HUES48 (cell line): Measurements from ENCODE around the gene DCAF6.

Experiments
- H3K27ac ChIP-seq: one replicate; pipeline ENCODE4 v1.7.0; 2013; ENCODE audit warnings: low read depth, low read length, inconsistent platforms
- H3K27me3 ChIP-seq: 2 replicates; pipeline ENCODE4 v1.6.1; 2013; ENCODE audit warnings: mild to moderate bottlenecking, low read length; ENCODE audit not compliant: control insufficient read depth, insufficient read depth
- H3K36me3 ChIP-seq: 2 replicates; pipeline ENCODE4 v1.6.1; 2013; ENCODE audit warnings: low read length; ENCODE audit not compliant: control insufficient read depth, insufficient read depth
- H3K4me1 ChIP-seq: 2 replicates; pipeline ENCODE4 v1.6.1; 2013; ENCODE audit warnings: mild to moderate bottlenecking, low read length; ENCODE audit not compliant: control insufficient read depth, insufficient read depth
- H3K4me3 ChIP-seq: 2 replicates; pipeline ENCODE4 v1.5.1; 2013; ENCODE audit warnings: mild to moderate bottlenecking, low read depth, low read length
- H3K9ac ChIP-seq: 2 replicates; pipeline ENCODE4 v1.6.1; 2013; ENCODE audit warnings: mild to moderate bottlenecking, low read depth, low read length, moderate library complexity
- H3K9me3 ChIP-seq: 2 replicates; pipeline ENCODE4 v1.6.1; 2013; ENCODE audit warnings: low read length; ENCODE audit not compliant: control insufficient read depth, insufficient read depth

The DCAF6 gene

GRCh38 chr1:168102487-168102886 is 166.0 kb downstream of the DCAF6 start:
- H3K27me3 ChIP-seq: no peaks in the 10 kb centered on the region
- H3K9ac ChIP-seq: no peak overlapping the region
- H3K27ac ChIP-seq: no peak overlapping the region
- no peaks in the 10 kb centered on the region for H3K9me3 ChIP-seq
- no peak overlapping the region for H3K4me3 ChIP-seq
- peaks cover 14% of the 10 kb centered on the region; the same call in 1 of the 2 replicates for H3K36me3 ChIP-seq
- H3K4me1 ChIP-seq: no peaks in the 10 kb centered on the region

GRCh38 chr1:168104535-168104934 is 168.1 kb downstream of the DCAF6 start:
- Histone ChIP-seq H3K9ac (no peak overlapping the region), H3K27me3 (no peaks in the 10 kb centered on the region), H3K36me3 (peaks cover 10% of the 10 kb centered on the region; the same call in 1 of the 2 replicates), H3K4me1 (peaks cover 6% of the 10 kb centered on the region), H3K27ac (no peak overlapping the region), H3K4me3 (no peak overlapping the region), H3K9me3 (no peaks in the 10 kb centered on the region)

- H3K9ac ChIP-seq: no peak overlapping the region
- H3K27ac ChIP-seq: no peak overlapping the region
- H3K27me3 ChIP-seq: no peaks in the 10 kb centered on the region
- peaks cover 7% of the 10 kb centered on the region for H3K4me1 ChIP-seq
- peaks cover 10% of the 10 kb centered on the region; the same call in 1 of the 2 replicates for H3K36me3 ChIP-seq
- no peaks in the 10 kb centered on the region for H3K9me3 ChIP-seq
- no peak overlapping the region for H3K4me3 ChIP-seq
Observed at GRCh38 chr1:168105846-168106245, 169.4 kb downstream of the DCAF6 start.

GRCh38 chr1:168106274-168106673 is 169.8 kb downstream of the DCAF6 start:
- no peak overlapping the region for H3K4me3 ChIP-seq
- H3K27me3 ChIP-seq: no peaks in the 10 kb centered on the region
- no peak overlapping the region for H3K9ac ChIP-seq
- H3K9me3 ChIP-seq: no peaks in the 10 kb centered on the region
- H3K36me3 ChIP-seq: peaks cover 10% of the 10 kb centered on the region; the same call in 1 of the 2 replicates
- peaks cover 11% of the 10 kb centered on the region for H3K4me1 ChIP-seq
- no peak overlapping the region for H3K27ac ChIP-seq

- no peak overlapping the region for H3K4me3 ChIP-seq
- H3K36me3 ChIP-seq: no peaks in the 10 kb centered on the region
- no peak overlapping the region for H3K9ac ChIP-seq
- no peaks in the 10 kb centered on the region for H3K27me3 ChIP-seq
- no peaks in the 10 kb centered on the region for H3K9me3 ChIP-seq
- H3K27ac ChIP-seq: no peak overlapping the region
- H3K4me1 ChIP-seq: peaks cover 14% of the 10 kb centered on the region
Observed at GRCh38 chr1:168110896-168111545, 174.5 kb downstream of the DCAF6 start.

- Histone ChIP-seq H3K9ac (no peak overlapping the region), H3K4me1 (peaks cover 12% of the 10 kb centered on the region), H3K9me3 (no peaks in the 10 kb centered on the region), H3K27ac (no peak overlapping the region), H3K4me3 (no peak overlapping the region), H3K36me3 (no peaks in the 10 kb centered on the region), H3K27me3 (no peaks in the 10 kb centered on the region)
Observed at GRCh38 chr1:168112673-168113305, 176.3 kb downstream of the DCAF6 start.

- no peak overlapping the region for H3K27ac ChIP-seq
- H3K27me3 ChIP-seq: no peaks in the 10 kb centered on the region
- H3K36me3 ChIP-seq: no peaks in the 10 kb centered on the region
- no peak overlapping the region for H3K4me3 ChIP-seq
- no peaks in the 10 kb centered on the region for H3K9me3 ChIP-seq
- H3K4me1 ChIP-seq: peaks cover 8% of the 10 kb centered on the region
- H3K9ac ChIP-seq: no peak overlapping the region
Observed at GRCh38 chr1:168114845-168115244, 178.4 kb downstream of the DCAF6 start.

- Histone ChIP-seq H3K36me3 (no peaks in the 10 kb centered on the region), H3K4me1 (peaks cover 2% of the 10 kb centered on the region), H3K9ac (no peak overlapping the region), H3K27ac (no peak overlapping the region), H3K27me3 (no peaks in the 10 kb centered on the region), H3K9me3 (no peaks in the 10 kb centered on the region), H3K4me3 (no peak overlapping the region)
Observed at GRCh38 chr1:168116327-168116799, 179.9 kb downstream of the DCAF6 start.

GRCh38 chr1:168119750-168120149 is 183.3 kb downstream of the DCAF6 start:
- Histone ChIP-seq H3K9ac (no peak overlapping the region), H3K4me3 (no peak overlapping the region), H3K27ac (no peak overlapping the region), H3K9me3 (no peaks in the 10 kb centered on the region), H3K36me3 (0 out of 2 replicates have a peak, but pooled peaks cover 4% of the 10 kb centered on the region), H3K27me3 (no peaks in the 10 kb centered on the region), H3K4me1 (no peaks in the 10 kb centered on the region)

- Histone ChIP-seq H3K36me3 (0 out of 2 replicates have a peak, but pooled peaks cover 4% of the 10 kb centered on the region), H3K4me3 (no peak overlapping the region), H3K4me1 (no peaks in the 10 kb centered on the region), H3K27me3 (no peaks in the 10 kb centered on the region), H3K27ac (no peak overlapping the region), H3K9ac (no peak overlapping the region), H3K9me3 (no peaks in the 10 kb centered on the region)
Observed at GRCh38 chr1:168121401-168122011, 185.0 kb downstream of the DCAF6 start.

GRCh38 chr1:168125051-168125450 is 188.6 kb downstream of the DCAF6 start:
- 0 out of 2 replicates have a peak, but pooled peaks cover 4% of the 10 kb centered on the region for H3K36me3 ChIP-seq
- no peak overlapping the region for H3K27ac ChIP-seq
- no peak overlapping the region for H3K9ac ChIP-seq
- no peak overlapping the region for H3K4me3 ChIP-seq
- H3K27me3 ChIP-seq: no peaks in the 10 kb centered on the region
- no peaks in the 10 kb centered on the region for H3K4me1 ChIP-seq
- H3K9me3 ChIP-seq: no peaks in the 10 kb centered on the region
